GM18951 (cell line): ENCODE measurements around the gene GSTA5.
"Not testable (repeated sequence)": the region's sequence is repeated elsewhere in the genome, so short reads cannot be mapped to it uniquely, and the experiment has no call there.

Experiments used
- POLR2A ChIP-seq: IDR thresholded peaks from 4 replicates; pipeline ENCODE4 v1.6.1; 2011; ENCODE audit warnings: mild to moderate bottlenecking; ENCODE audit not compliant: insufficient read length, insufficient read depth; ENCODE audit errors: extremely low read depth
- in situ Hi-C: fragments of 300-500 bp; cut with MboI; formaldehyde crosslinking; loops from one replicate; pipeline ENCODE4 v1.12.0; 2022; ENCODE audit warnings: low sequenced_read_pairs, mixed read lengths, inconsistent platforms; ENCODE audit not compliant: unreplicated experiment

GSTA5 gene

GRCh38 chr6:52826513-52826912 lies 14.1 kb downstream of the GSTA5 start:
- no peak for TF ChIP-seq POLR2A
- in situ Hi-C loops = loop anchor here (5.0 kb wide), 1 partner anchor 39 kb away; no protein-coding TSS in a partner anchor

- in situ Hi-C loops = loop anchor here (5.0 kb wide), 1 partner anchor 39 kb away; no protein-coding TSS in a partner anchor
Observed at GRCh38 chr6:52825900-52826459, 14.6 kb downstream of the GSTA5 start.

GRCh38 chr6:52825270-52825793 lies 15.3 kb downstream of the GSTA5 start:
- in situ Hi-C loops = loop anchor here (5.0 kb wide), 1 partner anchor 38 kb away; no protein-coding TSS in a partner anchor

GRCh38 chr6:52821842-52822241 lies 18.8 kb downstream of the GSTA5 start:
- in situ Hi-C loops = no loop called here

GRCh38 chr6:52820198-52820597 lies 20.4 kb downstream of the GSTA5 start:
- in situ Hi-C loops = no loop called here
- no peak for TF ChIP-seq POLR2A

More at GRCh38 chr6:52821842-52822241, 18.8 kb downstream of the GSTA5 start:
- TF ChIP-seq POLR2A = no peak

- in situ Hi-C loops = no loop called here
Observed at GRCh38 chr6:52815167-52816092, 25.2 kb downstream of the GSTA5 start.

GRCh38 chr6:52814545-52814944 lies 26.1 kb downstream of the GSTA5 start:
- in situ Hi-C loops = not testable (repeated sequence)

More at GRCh38 chr6:52815167-52816092, 25.2 kb downstream of the GSTA5 start:
- no peak for TF ChIP-seq POLR2A

GRCh38 chr6:52809777-52810176 lies 30.8 kb downstream of the GSTA5 start:
- in situ Hi-C loops = not testable (repeated sequence)

GRCh38 chr6:52808660-52809059 lies 32.0 kb downstream of the GSTA5 start:
- TF ChIP-seq POLR2A = no peak
- in situ Hi-C loops = no loop called here

GRCh38 chr6:52803668-52804255 lies 36.9 kb downstream of the GSTA5 start, which contains the start of gene GSTA1:
Gene GSTA1 (minus strand): TSS chr6:52803816. CDS start chr6:52799267, 4,549 bp downstream.
- in situ Hi-C loops = not testable (repeated sequence)

- no peak for TF ChIP-seq POLR2A
Observed at GRCh38 chr6:52802806-52803205, 37.8 kb downstream of the GSTA5 start.

GRCh38 chr6:52801188-52801841 lies 39.3 kb downstream of the GSTA5 start:
- in situ Hi-C loops = no loop called here
- no peak for TF ChIP-seq POLR2A

More at GRCh38 chr6:52802806-52803205, 37.8 kb downstream of the GSTA5 start:
- in situ Hi-C loops = no loop called here

GRCh38 chr6:52799272-52799671 lies 41.3 kb downstream of the GSTA5 start:
- in situ Hi-C loops = not testable (repeated sequence)

- in situ Hi-C loops = not testable (repeated sequence)
Observed at GRCh38 chr6:52794366-52794765, 46.2 kb downstream of the GSTA5 start.
